GM12865 (cell line): ENCODE measurements around the gene CDC42BPG.

Experiments
- DNase-seq: peaks from one replicate; pipeline ENCODE4 v3.0.0; 2010; ENCODE audit warnings: low read depth
- H3K4me3 ChIP-seq: 2 replicates; pipeline ENCODE4 v1.5.1; 2011; ENCODE audit warnings: mild to moderate bottlenecking, low read depth, low read length, control low read depth
- TF ChIP-seq, protein P1 (sequence below): IDR thresholded peaks from 2 replicates; pipeline ENCODE4 v1.5.1; 2011; ENCODE audit warnings: low read length, control low read depth, low read depth, inconsistent platforms; ENCODE audit not compliant: insufficient read depth; ENCODE audit errors: missing control alignments

CDC42BPG gene, protein sequence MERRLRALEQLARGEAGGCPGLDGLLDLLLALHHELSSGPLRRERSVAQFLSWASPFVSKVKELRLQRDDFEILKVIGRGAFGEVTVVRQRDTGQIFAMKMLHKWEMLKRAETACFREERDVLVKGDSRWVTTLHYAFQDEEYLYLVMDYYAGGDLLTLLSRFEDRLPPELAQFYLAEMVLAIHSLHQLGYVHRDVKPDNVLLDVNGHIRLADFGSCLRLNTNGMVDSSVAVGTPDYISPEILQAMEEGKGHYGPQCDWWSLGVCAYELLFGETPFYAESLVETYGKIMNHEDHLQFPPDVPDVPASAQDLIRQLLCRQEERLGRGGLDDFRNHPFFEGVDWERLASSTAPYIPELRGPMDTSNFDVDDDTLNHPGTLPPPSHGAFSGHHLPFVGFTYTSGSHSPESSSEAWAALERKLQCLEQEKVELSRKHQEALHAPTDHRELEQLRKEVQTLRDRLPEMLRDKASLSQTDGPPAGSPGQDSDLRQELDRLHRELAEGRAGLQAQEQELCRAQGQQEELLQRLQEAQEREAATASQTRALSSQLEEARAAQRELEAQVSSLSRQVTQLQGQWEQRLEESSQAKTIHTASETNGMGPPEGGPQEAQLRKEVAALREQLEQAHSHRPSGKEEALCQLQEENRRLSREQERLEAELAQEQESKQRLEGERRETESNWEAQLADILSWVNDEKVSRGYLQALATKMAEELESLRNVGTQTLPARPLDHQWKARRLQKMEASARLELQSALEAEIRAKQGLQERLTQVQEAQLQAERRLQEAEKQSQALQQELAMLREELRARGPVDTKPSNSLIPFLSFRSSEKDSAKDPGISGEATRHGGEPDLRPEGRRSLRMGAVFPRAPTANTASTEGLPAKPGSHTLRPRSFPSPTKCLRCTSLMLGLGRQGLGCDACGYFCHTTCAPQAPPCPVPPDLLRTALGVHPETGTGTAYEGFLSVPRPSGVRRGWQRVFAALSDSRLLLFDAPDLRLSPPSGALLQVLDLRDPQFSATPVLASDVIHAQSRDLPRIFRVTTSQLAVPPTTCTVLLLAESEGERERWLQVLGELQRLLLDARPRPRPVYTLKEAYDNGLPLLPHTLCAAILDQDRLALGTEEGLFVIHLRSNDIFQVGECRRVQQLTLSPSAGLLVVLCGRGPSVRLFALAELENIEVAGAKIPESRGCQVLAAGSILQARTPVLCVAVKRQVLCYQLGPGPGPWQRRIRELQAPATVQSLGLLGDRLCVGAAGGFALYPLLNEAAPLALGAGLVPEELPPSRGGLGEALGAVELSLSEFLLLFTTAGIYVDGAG (N-terminal part only)

GRCh38 chr11:64844330-64845128 lies at the start of gene CDC42BPG:
Gene CDC42BPG (minus strand): TSS chr11:64844653. CDS start chr11:64844569, 84 bp downstream.
- TF ChIP-seq, protein P1, sequence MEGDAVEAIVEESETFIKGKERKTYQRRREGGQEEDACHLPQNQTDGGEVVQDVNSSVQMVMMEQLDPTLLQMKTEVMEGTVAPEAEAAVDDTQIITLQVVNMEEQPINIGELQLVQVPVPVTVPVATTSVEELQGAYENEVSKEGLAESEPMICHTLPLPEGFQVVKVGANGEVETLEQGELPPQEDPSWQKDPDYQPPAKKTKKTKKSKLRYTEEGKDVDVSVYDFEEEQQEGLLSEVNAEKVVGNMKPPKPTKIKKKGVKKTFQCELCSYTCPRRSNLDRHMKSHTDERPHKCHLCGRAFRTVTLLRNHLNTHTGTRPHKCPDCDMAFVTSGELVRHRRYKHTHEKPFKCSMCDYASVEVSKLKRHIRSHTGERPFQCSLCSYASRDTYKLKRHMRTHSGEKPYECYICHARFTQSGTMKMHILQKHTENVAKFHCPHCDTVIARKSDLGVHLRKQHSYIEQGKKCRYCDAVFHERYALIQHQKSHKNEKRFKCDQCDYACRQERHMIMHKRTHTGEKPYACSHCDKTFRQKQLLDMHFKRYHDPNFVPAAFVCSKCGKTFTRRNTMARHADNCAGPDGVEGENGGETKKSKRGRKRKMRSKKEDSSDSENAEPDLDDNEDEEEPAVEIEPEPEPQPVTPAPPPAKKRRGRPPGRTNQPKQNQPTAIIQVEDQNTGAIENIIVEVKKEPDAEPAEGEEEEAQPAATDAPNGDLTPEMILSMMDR = peak; percentile 74
- DNase-seq = peak; percentile 75
- H3K4me3 ChIP-seq = peak within 1 kb of the TSS; percentile 51

GRCh38 chr11:64893194-64894069 lies 49.0 kb upstream of the CDC42BPG start:
- TF ChIP-seq, protein P1 = no peak
- DNase-seq = no peak
- no peak overlapping the region for H3K4me3 ChIP-seq

DNA sequence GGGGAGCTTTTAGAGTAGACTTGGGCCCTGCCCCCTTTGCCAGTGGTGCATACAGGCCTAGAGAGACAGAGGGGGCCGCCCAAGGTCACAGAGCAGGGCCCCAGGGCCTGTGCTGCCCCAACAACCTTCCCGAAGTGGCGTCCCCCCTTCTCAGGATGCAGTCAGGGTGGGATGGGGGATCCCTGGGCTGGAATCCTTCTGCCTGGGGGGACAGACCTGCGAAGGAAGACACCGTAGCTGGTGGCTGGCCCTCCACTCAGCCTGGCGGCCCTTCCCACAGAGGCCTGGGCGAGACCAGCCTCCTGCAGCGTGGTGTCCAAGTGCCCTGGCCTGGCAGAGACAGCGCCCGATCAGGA lies 48.4 kb upstream of the CDC42BPG start:
- no peak overlapping the region for H3K4me3 ChIP-seq
- DNase-seq = no peak
- TF ChIP-seq, protein P1 = no peak

DNA sequence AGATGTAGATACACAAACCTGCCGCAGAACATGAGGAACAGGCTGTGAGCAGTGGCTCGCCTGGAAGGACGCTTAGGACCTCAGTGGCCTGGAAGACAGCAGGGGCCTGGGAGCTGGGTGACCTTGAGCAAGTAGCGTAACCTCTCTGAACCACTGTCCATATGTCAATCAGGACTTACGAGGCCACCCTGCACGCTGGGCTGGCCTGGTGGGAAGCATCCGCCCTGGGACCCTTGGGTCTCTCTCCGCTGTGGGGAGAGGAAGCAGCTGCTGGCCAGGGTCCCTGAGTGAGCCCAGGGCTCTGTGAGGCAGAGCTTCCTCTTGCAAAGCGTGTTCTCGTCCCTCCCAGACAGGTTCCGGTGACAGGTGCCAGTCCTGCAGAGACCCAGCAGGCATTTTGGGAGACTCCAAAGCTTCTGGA lies 48.0 kb upstream of the CDC42BPG start:
- no peak for DNase-seq
- H3K4me3 ChIP-seq = no peak overlapping the region
- TF ChIP-seq, protein P1 = no peak

GRCh38 chr11:64891880-64892279 lies 47.4 kb upstream of the CDC42BPG start:
- no peak overlapping the region for H3K4me3 ChIP-seq
- TF ChIP-seq, protein P1 = no peak
- DNase-seq = no peak
